Peyer's patch (tissue), 4 donors: ENCODE results near the gene LRP6. TPM values are rescaled to one million over a fixed set of nuclear protein-coding genes. Genes with fewer than 3 reads are reported as not detected.

Experiments used
- DNase-seq, 3 donors: peaks; one replicate each; pipeline ENCODE4 v3.0.0-alpha.2; 2017 to 2019
- H3K27ac ChIP-seq, 4 donors: fragments of 200-600 bp; sonication (generic); one replicate each; pipeline ENCODE4 v1.5.1; 2016 to 2019
- H3K27me3 ChIP-seq, 2 donors: fragments of 200-600 bp; sonication (generic); one replicate each; pipeline ENCODE4 v1.5.1; 2019
- H3K36me3 ChIP-seq, 3 donors: fragments of 200-600 bp; sonication (generic); one replicate each; pipeline ENCODE4 v1.5.1; 2016 to 2019
- H3K4me1 ChIP-seq, 4 donors: fragments of 200-600 bp; sonication (generic); one replicate each; pipeline ENCODE4 v1.5.1; 2016 to 2019
- H3K4me3 ChIP-seq, 4 donors: fragments of 200-600 bp; sonication (generic); 1 replicate in 3 of 4; 2 replicates in 1 of 4; pipeline ENCODE4 v1.5.1; 2016 to 2019; ENCODE audit warnings: mild to moderate bottlenecking in 1 of 4
- H3K9me3 ChIP-seq, 4 donors: fragments of 200-600 bp; sonication (generic); one replicate each; pipeline ENCODE4 v1.5.1; 2016 to 2019; ENCODE audit warnings: mild to moderate bottlenecking in 1 of 4
- CTCF ChIP-seq, 6 experiments: fragments of 450-650 bp in 4 of 6; fragments of 200-600 bp in 2 of 6; sonication (generic) in 1 of 6; IDR thresholded peaks; one replicate each; pipeline ENCODE4 v1.5.1; 2017 to 2019; ENCODE audit warnings: antibody characterized with exemption in 6 of 6, mild to moderate bottlenecking in 3 of 6, moderate library complexity in 1 of 6
- POLR2A ChIP-seq, 2 donors: fragments of 450-650 bp; IDR thresholded peaks; one replicate each; pipeline ENCODE4 v1.5.1; 2017; ENCODE audit warnings: antibody characterized with exemption in 2 of 2, mild to moderate bottlenecking in 2 of 2, moderate library complexity in 2 of 2
- total RNA-seq, 4 donors: library from RNA; depleted of rRNA; stranded (reverse); fragments of >200 nt; gene quantifications; one replicate each; pipeline ENCODE4 v1.1.0, GENCODE V29; 2016

LRP6 gene
- total RNA-seq, 4 donors from 2014 or later = 27.3 to 78.4 (median 56.2) TPM

GRCh38 chr12:12191008-12191407, 75.8 kb downstream of the LRP6 start:
- no peak for TF ChIP-seq CTCF (IDR thresholded peaks at IDR 0.05)
- Histone ChIP-seq H3K4me1 (no peaks in the 10 kb centered on the region), H3K36me3 (no peaks in the 10 kb centered on the region), H3K9me3 (no peaks in the 10 kb centered on the region), H3K27me3 (no peaks in the 10 kb centered on the region), H3K4me3 (no peak overlapping the region), H3K27ac (no peak overlapping the region)
- DNase-seq = no peak

- H3K4me3 ChIP-seq = no peak overlapping the region
- H3K4me1 ChIP-seq = no peaks in the 10 kb centered on the region
- TF ChIP-seq POLR2A (IDR thresholded peaks at IDR 0.05) (no peak), CTCF (IDR thresholded peaks at IDR 0.05) (no peak)
- H3K9me3 ChIP-seq = no peaks in the 10 kb centered on the region
- H3K36me3 ChIP-seq = no peaks in the 10 kb centered on the region
- H3K27me3 ChIP-seq = no peaks in the 10 kb centered on the region
- DNase-seq = no peak
- H3K27ac ChIP-seq = no peak overlapping the region
These were observed 76.6 kb downstream of the LRP6 start for GRCh38 chr12:12190087-12190809.

- TF ChIP-seq POLR2A (IDR thresholded peaks at IDR 0.05) (no peak), CTCF (IDR thresholded peaks at IDR 0.05) (no peak)
- H3K4me3 ChIP-seq = no peak overlapping the region
- DNase-seq = no peak
- no peak overlapping the region for H3K27ac ChIP-seq
- no peaks in the 10 kb centered on the region for H3K27me3 ChIP-seq
- H3K9me3 ChIP-seq = no peaks in the 10 kb centered on the region
- H3K4me1 ChIP-seq = no peaks in the 10 kb centered on the region
- H3K36me3 ChIP-seq = no peaks in the 10 kb centered on the region
These were observed 81.4 kb downstream of the LRP6 start for GRCh38 chr12:12185414-12185813.

GRCh38 chr12:12182703-12183365, 84.0 kb downstream of the LRP6 start:
- H3K27me3 ChIP-seq = no peaks in the 10 kb centered on the region
- H3K27ac ChIP-seq = no peak overlapping the region
- no peaks in the 10 kb centered on the region for H3K9me3 ChIP-seq
- no peak overlapping the region for H3K4me3 ChIP-seq
- no peaks in the 10 kb centered on the region for H3K4me1 ChIP-seq
- no peak for TF ChIP-seq CTCF (IDR thresholded peaks at IDR 0.05)
- TF ChIP-seq POLR2A (IDR thresholded peaks at IDR 0.05) = no peak
- DNase-seq = no peak
- H3K36me3 ChIP-seq = no peaks in the 10 kb centered on the region

- no peaks in the 10 kb centered on the region for H3K4me1 ChIP-seq
- TF ChIP-seq POLR2A (IDR thresholded peaks at IDR 0.05) (no peak), CTCF (IDR thresholded peaks at IDR 0.05) (no peak)
- no peaks in the 10 kb centered on the region for H3K27me3 ChIP-seq
- H3K36me3 ChIP-seq = no peaks in the 10 kb centered on the region
- no peak overlapping the region for H3K27ac ChIP-seq
- no peak for DNase-seq
- H3K9me3 ChIP-seq = no peaks in the 10 kb centered on the region
- H3K4me3 ChIP-seq = no peak overlapping the region
These were observed 85.3 kb downstream of the LRP6 start for GRCh38 chr12:12181511-12181910.
